ENCODE results near the gene HACD2. TPM values are rescaled to one million over a fixed set of nuclear protein-coding genes. Genes with fewer than 3 reads are reported as not detected.

HACD2 gene
- total RNA-seq, 1 experiment from 2014 or later = 43.0 TPM

- no peak overlapping the region for H2AFZ ChIP-seq (ENCODE audit: low read depth, low read length, poor library complexity, severe bottlenecking)
- TF ChIP-seq CBX3 (IDR thresholded peaks at IDR 0.05; ENCODE audit: low read depth) (no peak), ZBTB33 (IDR thresholded peaks at IDR 0.05; ENCODE audit: extremely low read depth, insufficient replicate concordance, low read length) (no peak), REST (IDR thresholded peaks at IDR 0.05; ENCODE audit: low read depth) (no peak), CEBPB (IDR thresholded peaks at IDR 0.05; ENCODE audit: low read depth) (no peak), CTCF (IDR thresholded peaks at IDR 0.05 in 2 of 3, conservative IDR thresholded peaks at IDR 0.05 in 1 of 3; ENCODE audit: borderline replicate concordance in 1 of 3, insufficient read depth in 1 of 3, low read depth in 2 of 3, low read length in 2 of 3) (no peak), RAD21 (IDR thresholded peaks at IDR 0.05; ENCODE audit: low read depth) (no peak)
- H3K79me2 ChIP-seq (ENCODE audit: insufficient read depth, low read length) = peaks cover 13% of the 10 kb centered on the region
- H3K4me2 ChIP-seq (ENCODE audit: low read length) = no peak overlapping the region
- H3K36me3 ChIP-seq (ENCODE audit: control insufficient read depth in 1 of 2, insufficient read depth in 2 of 2, low read length in 2 of 2) = no peaks in the 10 kb centered on the region; a peak in 1 of 4 replicates
- H3K27ac ChIP-seq (ENCODE audit: low read depth, low read length) = no peak overlapping the region
- ATAC-seq = no peak
- H3K4me1 ChIP-seq (ENCODE audit: control insufficient read depth in 1 of 2, insufficient read depth in 2 of 2, low read length in 2 of 2) = no peaks in the 10 kb centered on the region
- H3K27me3 ChIP-seq (ENCODE audit: insufficient read depth, low read length) = no peaks in the 10 kb centered on the region
- H3K9me2 ChIP-seq (ENCODE audit: insufficient read depth) = no peaks in the 10 kb centered on the region
- no peak for DNase-seq (ENCODE audit: low read depth, low spot score)
- ChIA-PET CTCF (no interaction called here), POLR2A (no interaction called here), RAD21 (ENCODE audit: low non-redundant PET in 1 of 2, low total read pairs in 2 of 2, uncharacterized antibody in 2 of 2, unreplicated experiment in 2 of 2) (interaction anchor here in 1 of 2 experiments (0.6 kb wide), 1 partner anchor 31 kb away, joined by 3 read pairs; no protein-coding TSS in a partner anchor)
- no TSS peak for BruUV-seq (replicated peaks)
- no peak overlapping the region for H3K9ac ChIP-seq (ENCODE audit: low read length)
- H3K9me3 ChIP-seq (ENCODE audit: control insufficient read depth in 1 of 2, insufficient read depth in 1 of 2, low read depth in 1 of 2, low read length in 2 of 2) = no peaks in the 10 kb centered on the region
- H4K20me1 ChIP-seq (ENCODE audit: insufficient read depth) = no peaks in the 10 kb centered on the region
- intact Hi-C loops (cut with micrococcal nuclease) = no loop called here
- no peak overlapping the region for H3K4me3 ChIP-seq (replicated peaks in 1 of 2; ENCODE audit: low read depth in 1 of 2, low read length in 2 of 2)
Observed at GRCh38 chr3:123571264-123571972, 13.4 kb downstream of the HACD2 start.

Measured in HCT116 (cell line).